ENCODE measurements around the gene SEPTIN1.

The SEPTIN1 gene, protein sequence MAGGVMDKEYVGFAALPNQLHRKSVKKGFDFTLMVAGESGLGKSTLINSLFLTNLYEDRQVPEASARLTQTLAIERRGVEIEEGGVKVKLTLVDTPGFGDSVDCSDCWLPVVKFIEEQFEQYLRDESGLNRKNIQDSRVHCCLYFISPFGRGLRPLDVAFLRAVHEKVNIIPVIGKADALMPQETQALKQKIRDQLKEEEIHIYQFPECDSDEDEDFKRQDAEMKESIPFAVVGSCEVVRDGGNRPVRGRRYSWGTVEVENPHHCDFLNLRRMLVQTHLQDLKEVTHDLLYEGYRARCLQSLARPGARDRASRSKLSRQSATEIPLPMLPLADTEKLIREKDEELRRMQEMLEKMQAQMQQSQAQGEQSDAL

DNA sequence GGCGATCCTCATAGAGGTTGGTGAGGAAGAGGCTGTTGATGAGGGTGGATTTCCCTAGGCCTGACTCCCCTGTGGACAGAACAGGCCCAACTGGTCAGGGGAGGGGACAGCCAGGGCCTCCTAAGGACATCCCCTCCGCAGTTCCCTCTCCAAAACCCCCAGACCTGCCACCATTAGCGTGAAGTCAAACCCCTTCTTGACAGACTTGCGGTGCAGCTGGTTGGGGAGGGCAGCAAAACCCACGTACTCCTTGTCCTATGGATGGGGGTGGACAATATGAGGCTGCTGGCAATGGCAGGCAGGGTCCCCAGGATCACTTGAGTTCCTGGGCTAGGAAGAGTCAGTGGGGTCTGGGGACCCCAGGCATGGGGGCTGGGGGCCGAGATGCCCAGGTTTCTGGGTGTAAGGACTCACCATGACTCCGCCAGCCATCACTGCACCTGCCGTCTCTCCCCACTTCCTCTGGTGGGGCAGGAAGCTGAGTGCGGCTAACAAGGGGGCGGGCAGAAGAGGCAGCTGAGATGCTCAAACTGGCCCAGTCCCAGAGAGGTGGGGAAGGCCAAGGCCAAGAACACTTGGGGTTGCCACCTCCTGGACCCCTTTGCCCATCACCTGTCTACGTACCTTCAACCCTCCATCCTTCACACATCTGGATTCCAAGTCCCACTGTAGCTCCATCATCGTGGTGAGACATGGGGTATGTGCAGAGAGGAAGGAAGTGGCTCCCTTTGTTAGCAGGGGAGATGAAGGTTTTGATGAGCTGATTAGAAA is at the start of gene SEPTIN1:
Gene SEPTIN1 (minus strand): TSS at position 451 of the 771 bp plus-strand sequence. CDS start 19 bp downstream, at position 432.
- DNase-seq = peak; percentile 63

DNA sequence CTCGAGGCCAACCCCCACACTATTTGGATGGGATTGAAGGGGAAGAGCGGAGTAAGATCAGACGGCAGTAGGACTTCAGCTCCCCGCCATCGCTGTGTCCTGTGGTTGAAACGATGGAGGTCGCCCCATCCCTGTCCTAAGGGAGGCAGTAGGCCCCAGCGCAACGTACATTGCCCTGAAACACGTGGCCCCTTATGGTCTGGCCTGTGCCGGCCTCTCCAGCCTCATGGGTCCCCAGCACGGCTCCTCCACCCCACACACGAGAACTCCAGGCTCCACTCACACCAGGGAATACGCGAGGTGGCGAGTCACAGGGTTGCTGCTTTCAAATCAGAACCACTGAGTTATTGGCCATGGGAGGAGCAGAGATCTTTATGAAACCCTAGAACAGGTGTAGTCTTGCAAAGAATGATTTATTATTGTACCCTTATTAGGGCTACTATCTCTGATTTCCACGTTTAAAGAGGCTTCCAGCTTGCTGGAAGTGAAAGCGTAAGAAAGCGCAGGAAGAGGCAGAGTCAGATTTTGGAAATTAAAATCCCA is 48.1 kb upstream of the SEPTIN1 start:
- DNase-seq = no peak

DNA sequence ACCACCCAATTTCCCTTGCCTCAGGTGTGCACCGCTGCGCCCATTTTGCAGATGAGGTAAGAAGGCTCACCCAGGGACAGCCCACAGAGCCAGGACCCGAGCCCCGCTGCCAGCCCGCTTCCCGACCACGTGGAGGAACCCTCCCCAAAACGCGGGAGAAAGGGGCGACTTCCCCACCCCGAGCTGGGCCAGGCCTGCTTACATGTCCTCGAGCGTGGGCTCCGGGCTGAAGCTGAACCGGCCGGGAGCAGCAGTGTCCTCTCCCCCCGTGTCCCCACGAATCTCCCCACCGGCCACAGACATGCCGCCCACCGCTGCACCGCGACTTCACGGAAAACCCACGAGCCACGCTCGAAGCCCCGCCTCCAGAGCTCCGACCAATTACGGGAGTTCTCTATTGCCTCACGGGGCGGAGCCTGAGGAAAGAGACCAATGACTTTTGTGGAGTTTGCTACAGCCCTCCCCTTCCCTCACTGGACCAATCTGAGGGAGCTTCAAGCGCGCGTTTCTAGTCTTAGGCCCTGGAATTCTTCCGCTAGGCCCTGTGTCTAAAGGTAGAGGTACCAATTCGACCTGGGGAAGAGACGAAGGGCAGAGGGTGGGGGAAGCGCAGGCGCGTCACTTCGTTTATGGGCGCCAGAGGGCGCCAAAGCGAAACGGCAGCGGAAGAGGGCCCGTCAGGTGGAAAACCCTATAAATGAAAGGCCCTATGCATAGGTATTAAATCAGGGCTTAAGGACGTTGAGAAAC is 47.5 kb upstream of the SEPTIN1 start, which contains the start of gene DCTPP1:
Gene DCTPP1 (minus strand): TSS at position 353 of the 750 bp plus-strand sequence. CDS start 50 bp downstream, at position 303.
- DNase-seq = peak; percentile 100

DNA sequence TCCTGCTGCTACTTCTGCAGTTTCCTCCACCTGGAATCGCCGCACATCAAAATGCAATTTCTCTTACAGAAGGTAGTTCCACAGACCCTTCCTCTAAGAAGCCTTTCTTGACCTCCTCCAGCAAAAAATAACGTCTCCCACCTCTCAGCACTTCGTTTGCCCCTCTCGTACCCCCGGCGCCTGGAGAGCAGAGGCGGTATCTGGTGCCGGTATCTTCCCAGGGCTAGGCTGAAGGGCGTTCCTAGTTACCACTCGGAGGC is 47.0 kb upstream of the SEPTIN1 start:
- no peak for DNase-seq

DNA sequence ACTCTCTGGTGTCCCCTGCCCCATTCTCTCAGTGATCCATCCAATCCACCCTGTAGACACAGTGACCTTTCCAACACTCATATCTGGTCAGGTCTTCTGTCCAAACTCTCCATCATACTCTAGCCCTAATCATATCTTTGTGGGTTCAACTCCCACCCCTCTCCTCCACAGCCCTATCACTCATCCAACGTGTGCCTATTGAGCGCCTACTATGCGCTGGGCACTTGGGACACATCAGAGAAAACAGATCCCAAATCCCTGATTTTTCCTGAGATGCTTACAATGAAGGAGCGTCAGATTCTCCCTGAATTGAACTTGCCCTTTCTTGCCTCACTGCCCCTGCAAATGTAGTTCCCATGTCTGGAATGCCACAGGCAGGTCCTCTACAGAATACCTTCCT is 45.7 kb upstream of the SEPTIN1 start:
- no peak for DNase-seq

DNA sequence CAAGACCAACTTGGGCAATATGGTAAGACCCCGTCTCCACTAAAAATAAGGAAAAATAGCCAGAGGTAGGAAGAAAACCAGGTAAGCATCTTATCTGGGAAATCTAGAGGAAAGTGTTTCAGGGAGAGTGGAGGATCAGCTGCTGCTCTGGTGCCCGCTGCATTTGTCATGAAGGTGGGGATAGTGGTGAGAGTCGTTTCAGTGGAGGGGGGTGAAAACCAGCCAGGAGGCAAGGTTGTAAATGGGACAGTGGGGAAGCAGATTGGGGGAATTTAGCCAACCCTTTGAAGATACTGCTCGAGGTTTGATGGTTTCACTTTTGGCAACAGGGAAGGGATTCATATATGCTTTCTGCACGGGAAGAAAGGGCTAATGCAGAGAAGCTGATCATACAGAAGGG is 38.6 kb upstream of the SEPTIN1 start:
- no peak for DNase-seq

DNA sequence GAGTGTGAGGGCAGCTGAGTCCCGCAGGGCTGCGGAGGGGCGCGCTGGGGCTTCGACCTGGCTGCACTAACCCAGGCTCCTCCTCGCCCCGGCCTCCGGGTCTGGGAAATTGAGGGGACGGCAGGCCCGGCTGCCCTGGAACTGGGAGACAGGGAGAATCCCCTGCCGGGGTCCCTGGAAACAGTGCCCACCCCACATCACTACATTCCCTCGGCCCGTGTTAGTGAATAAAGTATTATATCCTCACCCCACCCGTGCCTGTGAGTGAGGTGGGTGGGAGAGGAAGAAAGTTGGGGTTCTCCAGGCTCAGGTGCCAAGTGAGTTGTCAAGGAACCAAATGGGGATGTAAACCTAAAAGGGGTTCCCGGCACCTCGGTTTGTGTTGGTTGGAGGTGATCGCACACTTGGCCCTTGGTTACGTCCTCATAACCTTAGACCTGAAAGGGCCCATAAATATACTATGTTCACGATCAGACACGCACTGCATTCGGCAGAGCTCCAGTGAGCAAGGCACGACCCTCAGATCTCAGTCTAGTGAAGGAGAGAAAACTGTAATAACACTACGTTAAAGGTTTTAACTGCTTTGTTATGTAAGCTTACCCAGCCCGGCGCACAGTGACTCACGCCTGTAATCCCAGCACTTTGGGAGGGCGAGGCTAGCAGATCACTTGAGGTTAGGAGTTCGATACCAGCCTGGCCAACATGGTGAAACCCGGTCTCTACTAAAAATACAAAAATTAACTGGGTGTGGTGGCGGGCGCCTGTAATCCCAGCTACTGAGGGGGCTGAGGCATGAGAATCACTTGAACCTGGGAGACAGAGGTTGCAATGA is 36.2 kb upstream of the SEPTIN1 start:
- DNase-seq = peak; percentile 34

DNA sequence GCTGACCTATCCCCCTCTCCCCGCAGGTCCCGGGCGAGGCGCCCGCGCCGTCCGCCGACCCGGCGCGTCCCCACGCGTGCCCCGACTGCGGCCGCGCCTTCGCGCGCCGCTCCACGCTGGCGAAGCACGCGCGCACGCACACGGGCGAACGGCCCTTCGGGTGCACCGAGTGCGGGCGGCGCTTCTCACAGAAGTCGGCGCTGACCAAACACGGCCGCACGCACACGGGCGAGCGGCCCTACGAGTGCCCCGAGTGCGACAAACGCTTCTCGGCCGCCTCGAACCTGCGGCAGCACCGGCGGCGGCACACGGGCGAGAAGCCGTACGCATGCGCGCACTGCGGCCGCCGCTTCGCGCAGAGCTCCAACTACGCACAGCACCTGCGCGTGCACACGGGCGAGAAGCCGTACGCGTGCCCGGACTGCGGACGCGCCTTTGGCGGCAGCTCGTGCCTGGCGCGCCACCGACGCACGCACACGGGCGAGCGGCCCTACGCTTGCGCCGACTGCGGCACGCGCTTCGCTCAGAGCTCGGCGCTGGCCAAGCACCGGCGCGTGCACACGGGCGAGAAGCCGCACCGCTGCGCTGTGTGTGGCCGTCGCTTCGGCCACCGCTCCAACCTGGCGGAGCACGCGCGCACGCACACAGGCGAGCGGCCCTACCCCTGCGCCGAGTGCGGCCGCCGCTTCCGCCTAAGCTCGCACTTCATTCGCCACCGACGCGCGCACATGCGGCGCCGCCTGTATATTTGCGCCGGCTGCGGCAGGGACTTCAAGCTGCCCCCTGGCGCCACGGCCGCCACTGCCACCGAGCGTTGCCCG is 35.4 kb upstream of the SEPTIN1 start:
- peak; percentile 97 for DNase-seq

DNA sequence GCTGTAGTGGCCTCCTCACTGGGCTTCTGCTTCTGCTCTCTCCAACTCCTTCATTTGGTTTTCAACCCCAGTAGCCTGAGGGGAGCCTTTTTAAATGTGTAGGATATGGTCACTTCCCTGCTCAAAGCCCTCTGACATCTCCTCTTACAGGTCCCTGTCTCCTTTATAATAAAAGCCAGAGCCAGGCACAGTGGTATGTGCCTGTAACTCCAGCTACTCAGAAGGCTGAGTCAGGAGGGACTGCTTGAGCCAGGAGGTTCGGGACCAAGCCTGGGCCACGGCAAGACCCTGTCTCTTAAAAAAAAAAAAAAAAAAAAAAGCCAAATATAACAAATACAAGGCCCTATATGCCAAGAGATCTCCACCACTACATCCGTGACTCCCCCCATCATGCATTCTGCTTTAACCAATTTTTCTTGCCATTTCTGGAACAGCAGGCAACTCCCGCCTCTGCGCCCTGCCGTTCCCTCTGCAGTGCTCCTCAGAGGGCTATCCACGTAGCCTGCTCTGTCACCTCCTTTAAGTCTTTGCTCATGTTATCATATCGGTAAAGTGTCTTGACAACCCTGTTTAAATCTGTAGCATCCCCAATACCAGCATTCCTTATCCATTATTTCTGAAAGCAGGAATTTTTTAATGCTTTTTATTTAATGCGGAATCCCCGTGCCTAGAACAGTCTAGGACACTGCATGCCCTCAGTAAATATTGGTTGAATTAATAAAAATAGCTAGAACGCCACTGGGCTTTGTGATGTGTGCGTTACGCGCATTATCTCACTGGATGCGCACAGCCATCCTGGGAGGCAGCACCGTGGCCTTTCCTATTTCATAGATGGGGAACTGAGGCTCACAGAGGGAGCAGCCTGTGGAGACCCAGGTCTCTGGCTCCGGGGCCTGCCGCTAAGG is 34.5 kb upstream of the SEPTIN1 start:
- peak; percentile 33 for DNase-seq

DNA sequence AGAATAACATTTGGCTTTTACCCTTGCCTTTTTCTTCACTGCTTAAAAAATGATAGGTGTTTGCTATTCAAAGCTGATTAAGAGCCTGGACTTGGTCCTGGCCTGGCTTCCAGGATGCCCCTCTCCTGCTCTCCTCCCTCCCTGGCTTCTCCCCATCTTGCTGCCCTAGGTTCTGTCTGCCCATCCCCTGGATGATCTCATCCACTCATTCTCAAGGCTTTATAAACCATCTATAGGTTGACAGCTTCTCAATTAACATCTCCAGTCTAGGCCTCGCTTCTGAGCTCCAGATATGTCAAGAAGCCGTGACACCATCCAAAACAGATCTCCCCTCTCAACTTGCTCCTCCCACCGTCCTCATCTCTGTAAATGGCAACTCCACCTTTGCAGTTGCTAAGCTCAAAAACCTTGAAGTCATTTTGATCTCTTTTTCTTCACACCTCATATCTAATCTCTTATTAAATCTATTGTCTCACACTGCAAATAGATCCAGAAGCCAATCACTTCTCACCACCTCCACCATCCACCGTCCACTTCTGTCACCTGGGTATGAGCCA is 33.8 kb upstream of the SEPTIN1 start:
- no peak for DNase-seq

DNA sequence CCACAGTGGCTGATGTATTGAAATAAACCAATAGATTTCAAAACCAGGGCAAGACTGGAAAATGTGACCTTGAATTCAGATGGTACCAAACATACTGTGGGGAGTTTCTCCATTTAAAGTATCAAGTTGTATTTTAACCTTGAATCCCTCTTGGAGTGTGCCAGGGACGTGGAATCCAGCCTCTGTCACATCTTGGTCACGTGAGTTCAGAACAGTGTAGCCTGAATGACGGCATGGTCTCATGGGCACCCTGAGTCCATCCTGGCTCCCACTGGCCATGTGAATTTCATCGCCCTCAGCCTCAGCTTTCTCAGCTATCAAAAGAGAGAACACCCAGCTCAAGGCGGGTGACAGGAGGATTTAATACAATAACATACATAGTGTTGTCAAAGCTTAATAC is 31.8 kb upstream of the SEPTIN1 start:
- no peak for DNase-seq

DNA sequence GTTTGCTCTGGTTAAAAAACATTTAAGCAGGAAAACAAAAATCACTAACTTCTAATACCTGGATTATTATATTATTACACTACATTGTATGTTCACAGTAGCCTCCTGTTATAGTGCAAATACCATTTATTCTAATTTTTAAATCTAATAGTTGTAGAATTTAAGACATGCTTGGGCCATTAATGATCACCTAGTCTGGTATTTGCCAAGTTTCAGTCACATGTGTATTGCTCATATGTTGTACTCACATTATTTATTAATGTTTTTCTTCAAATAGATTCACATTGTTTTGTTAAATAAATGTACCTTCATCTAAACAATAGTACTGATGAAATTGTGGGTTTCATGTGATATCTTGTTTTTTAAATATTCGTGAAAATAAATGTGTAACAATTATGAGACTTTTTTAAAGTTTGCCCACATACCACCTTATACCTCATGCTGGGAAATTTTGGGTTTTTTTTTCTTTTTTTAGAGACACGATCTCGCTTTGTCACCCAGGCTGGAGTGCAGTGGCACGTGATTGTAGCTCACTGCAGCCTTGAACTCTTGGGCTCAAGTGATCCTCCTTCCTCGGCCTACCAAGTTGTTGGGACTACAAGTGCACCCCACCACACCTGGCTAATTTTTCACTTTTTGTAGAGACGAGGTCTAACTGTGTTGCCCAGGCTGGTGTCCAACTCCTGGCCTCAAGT is 30.9 kb upstream of the SEPTIN1 start:
- DNase-seq = no peak

DNA sequence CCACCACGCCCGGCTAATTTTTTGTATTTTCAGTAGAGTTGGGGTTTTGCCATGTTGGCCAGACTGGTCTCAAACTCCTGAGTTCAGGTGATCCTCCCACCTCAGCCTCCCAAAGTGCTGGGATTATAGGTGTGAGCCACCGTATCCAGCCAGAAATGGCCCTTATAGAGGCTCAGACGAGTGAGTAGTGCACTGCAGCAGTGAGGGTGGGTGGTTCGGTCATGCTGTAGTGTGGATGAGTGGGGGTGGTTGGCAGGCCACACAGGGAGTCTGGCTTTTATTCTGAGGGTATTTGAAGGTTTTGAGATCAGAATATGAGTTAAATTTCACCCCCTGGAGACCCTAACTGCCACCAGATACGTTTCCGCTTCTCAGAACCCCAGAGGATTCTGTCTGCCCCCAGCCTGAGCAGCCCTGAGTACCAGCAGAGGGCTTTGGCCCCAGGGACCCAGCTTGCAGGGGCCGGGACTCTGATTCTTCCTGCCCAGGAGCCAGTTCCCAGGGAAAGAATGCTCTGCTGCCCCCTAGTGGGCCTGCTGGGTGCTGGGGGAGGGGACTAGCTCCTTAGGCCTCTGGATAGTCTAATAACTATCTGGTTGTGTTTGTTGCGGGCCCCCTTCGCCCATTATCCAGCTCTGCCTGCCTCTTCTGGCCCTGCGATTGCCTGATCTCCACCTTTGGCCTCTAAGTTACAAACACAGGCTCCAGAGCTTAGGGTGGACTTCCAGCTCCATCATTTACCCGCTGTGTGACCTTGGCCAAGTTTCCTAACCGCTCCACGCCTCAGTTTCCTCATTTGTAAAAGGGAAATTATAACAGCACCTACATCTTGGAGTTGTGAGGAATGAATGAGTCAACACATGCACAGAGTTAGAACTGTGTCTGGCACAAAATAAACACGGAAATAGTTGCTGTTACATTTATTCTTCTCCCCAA is 27.0 kb upstream of the SEPTIN1 start:
- peak; percentile 96 for DNase-seq

DNA sequence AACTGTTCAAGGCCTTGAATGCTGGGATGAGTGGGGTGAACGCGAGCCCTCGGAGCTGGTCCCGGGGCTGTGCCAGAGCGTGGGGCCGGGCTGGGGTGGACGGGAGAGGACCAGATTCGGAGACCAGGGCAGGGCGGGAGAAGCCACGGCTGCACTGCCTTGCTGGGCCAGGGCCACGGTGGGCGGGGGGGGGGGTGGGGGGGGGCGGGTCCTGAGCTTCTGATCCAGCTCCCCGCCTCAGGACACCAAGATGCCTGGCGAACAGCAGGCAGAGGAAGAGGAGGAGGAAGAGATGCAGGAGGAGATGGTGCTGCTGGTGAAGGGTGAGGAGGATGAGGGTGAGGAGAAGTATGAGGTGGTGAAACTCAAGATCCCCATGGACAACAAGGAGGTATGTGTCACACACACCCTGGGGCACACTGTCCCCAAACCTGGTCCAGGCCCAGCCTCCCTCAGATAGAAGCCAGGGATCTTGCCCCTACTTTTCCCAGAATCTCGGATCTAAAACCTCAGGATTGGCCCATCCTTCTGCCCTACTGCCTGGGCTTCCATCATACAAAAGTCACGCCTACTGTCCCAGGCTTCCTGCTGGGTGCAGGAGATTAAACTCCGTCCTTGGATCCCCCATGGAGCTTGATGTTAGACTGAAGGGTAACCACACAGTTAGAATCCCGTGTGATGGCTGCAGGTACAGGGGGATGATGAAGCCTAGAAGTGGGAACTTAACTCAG is 25.6 kb upstream of the SEPTIN1 start:
- no peak for DNase-seq

DNA sequence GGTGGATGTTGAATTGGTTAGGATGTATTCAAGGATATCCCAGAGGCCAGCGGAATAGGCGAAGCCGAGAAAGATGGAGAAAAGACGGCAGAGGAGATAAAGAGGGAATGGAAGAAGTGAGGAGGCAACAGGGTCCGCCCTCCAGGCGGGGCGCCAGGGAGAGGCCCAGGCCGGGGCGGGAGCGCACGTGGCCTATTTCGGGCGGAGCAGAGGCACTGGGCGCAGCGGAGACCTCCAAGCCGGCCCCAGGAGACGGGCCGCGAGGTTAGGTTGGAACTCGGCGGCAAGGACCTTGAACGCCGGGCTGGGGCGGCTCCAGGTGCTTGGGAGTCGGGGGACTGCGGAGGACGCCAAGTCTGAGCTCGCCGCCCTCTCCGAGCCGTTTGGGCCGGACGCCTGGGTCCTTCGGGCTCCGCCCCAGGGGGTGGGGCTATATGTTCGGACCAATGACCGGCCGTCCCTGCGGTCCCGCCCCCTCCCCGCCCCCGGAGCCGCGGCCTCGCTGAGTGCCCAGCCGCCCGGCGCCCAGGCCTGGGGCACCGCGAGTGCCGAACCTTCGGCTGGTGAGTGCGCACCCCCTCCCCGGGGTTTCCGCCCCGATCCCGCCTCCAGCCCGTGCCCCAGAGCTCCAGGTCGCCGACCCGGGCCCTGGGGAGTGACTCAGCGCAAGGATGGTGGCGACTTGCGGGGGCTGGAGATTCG is 24.9 kb upstream of the SEPTIN1 start, which contains the start of gene ZNF771:
Gene ZNF771 (plus strand): TSS at position 505 of the 702 bp plus-strand sequence. CDS start 448 bp downstream, outside the sequence.
- DNase-seq = peak; percentile 97

DNA sequence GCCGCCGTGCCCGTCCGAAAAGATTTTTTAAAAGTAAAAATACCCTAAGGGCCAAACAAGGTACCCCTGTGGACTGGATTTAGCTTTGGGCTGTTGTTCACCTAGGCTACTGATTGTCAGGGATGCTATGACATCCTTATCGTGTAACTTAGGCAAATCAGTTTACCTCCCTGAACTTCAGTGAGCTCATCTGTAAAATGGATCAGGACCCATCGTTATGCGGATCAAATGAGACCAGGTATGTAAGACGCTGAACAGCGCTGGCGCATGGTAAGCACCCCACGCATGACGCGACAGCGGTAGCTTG is 24.4 kb upstream of the SEPTIN1 start:
- no peak for DNase-seq
